MV-4-11 (cell line): Measurements from ENCODE around the gene TM4SF20.
"Not testable (repeated sequence)": the region's sequence is repeated elsewhere in the genome, so short reads cannot be mapped to it uniquely, and the experiment has no call there.

ENCODE experiments used
- DNase-seq: peaks from one replicate; lab custom pipeline; 2025; lab: John Stamatoyannopoulos, UW

Gene TM4SF20

DNA sequence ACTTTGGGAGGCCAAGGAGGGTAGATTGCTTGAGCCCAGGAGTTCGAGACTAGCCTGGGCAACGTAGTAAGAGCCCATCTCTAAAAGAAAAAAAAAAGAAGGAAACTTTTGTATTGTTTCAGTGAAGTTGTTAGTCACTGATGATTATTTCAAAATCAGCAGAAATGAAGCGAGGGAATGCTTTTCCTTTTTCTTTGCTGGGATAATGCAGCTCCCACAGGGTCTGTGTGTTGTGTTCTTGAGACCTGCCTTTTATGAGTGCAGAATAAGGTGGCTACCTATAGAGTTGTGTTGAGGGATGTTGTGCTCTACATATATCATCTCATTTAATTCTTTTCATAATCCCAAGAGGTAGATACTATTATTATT, 11.7 kb downstream of the TM4SF20 start:
- DNase-seq, result no peak

DNA sequence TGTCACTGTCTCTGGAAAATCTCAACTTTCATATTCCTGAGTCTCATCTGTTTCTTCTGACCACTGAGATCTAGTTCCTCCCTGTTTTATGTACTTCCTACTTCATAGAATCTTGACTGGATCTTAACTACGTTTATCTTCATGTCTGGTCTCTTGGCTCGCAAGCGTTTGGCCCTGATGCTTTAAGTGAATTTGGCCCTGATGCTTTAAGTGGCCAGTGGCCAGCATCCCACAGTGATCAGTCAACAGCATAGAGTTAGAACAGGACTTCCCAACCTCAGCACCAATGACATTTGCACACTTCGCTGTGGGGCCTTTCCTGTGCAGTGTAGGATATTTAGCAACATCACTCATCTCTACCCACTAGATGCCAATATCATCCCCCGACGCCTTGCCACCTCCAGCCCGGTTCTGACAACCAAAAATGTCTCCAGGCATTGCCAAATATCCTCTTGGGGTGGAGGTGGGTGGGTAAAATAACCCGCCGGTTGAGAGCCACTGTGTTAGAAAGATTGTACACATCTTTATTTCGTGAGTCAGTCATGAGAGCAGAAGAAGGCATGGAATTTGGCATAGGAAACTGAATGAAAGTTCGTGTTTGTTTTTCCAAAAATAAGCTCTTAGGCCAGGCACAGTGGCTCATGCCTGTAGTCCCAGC, 12.2 kb downstream of the TM4SF20 start:
- DNase-seq, result peak; percentile 14

DNA sequence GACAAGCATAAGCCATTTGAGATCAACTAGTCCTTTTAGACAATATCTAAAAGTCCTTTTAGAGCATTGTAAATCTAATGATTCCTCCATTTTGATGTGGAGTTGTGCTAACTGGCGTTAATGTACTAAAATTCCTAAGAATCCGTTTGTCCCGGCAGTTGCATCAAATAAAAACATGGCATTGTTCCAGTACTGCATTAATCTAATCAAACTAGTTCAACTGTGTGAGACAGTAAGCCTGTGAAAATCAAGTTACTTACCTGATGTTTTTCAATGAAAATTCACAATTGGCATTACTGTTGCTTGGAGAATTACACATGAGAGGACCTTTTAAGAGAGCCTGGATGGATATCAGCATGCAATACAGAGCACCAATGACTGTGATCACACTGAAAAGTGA, 13.3 kb downstream of the TM4SF20 start:
- DNase-seq, result no peak

DNA sequence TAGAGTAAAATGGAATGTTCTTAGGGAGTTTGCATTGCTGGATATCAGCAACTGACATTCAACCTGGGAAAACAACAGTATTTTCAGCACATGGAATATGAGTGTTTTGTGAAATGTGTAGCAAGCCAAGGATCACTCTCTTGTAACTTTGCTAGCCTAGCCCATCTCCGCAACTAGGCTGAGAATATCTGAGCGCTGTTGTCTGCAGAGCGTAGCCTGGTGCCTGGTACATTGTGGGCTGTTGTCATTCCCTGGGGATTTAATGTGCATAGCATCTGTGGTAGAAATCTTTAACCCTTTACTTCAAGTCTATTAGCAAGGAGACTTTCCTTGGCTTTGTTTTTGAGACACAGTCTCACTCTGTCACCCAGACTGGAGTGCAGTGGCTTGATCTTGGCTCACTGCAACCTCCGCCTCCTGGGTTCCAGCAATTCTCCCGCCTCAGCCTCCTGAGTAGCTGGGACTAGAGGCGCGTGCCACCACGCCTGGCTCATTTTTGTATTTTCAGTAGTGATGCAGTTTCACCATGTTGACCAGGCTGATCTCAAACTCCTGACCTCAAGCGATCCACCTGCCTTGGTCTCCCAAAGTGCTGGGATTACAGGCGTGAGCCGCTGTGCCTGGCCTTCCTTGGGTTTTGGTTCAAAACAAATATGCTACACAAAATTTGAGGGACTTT, 14.4 kb downstream of the TM4SF20 start:
- DNase-seq, result not testable (repeated sequence)

DNA sequence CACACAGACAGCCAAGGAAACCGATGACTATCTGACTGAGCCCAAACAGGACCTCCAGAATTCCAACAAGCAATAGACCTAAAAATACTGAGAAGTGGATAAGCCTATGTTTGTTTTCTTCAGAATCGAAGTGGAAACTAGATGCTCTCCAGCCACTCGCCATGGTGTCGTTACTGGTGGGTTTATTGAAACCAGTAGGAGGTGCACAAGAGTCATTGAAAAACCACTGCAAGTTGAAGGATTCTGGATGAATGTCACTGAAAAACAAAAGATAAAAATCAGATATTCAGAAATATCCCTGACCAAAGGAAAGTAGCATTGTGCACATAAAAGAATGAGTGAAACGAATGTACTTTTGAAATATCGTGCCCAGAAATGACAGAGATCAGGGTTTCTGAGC, 15.3 kb downstream of the TM4SF20 start:
- peak; percentile 12 for DNase-seq

DNA sequence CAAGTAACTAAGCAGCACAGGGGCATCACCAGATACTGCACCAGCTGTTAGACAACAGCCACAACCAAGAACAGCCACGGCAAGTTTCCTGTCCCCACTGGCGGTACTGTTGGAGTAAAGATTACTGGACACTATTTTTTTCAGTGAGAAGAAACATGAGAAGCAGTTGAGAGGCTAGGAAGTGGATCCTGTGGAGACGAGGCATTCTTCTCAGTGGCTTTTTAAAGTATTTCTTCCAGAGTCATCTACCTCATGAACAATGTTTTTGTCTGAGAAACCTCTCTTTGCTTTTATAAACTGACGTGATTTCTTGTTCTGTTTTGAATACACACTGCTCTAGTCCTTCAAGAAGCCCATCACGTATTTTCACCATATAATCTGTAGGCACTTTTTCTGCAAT, 18.8 kb downstream of the TM4SF20 start:
- no peak for DNase-seq

DNA sequence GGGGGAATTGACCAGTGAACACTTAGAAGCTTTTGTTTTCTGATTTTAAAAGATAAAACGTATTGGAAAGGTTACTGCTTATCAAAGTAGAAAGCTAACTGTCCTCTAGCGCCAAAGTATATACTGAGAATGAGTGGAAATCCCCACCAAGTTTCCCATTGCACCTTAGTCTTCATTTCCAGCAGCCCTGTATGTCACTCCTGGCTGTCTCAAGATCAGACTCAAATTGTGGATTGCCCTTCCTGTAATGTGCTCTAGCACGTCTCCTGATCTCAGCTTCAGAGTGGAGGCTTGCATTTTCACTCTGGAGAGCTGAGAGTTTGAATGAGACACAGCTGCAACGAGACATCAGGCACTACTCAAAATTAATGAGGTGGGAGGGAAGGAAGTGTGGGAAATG, 27.5 kb downstream of the TM4SF20 start:
- no peak for DNase-seq

DNA sequence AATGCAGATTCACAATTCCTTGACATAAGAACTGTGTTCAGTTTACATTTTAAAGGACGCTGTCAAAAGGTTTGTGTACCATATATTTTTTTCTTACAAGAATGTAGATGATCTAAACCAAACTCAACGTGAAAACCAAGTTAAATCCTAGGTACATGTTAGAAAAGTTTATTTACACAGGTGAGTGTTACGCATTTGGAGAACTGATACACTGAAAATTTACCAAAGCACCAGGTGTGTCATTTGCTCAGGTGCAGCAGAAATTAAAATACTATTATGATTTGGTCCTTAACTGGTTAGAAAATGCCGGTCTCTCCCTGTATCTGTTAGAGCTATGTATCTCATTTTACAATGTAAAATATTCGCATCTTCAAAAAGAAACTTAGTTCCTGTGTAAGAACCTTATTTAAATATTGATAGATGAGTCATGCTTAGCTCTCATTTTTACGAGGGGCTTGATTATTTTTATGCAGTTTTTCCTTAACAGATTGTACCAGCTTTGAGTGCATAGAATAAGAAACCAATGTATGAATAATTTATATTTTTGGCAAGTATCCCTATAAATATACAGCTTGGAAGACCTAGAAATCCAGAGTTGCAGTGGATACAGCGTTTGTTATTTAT, 29.0 kb downstream of the TM4SF20 start:
- DNase-seq, result no peak

DNA sequence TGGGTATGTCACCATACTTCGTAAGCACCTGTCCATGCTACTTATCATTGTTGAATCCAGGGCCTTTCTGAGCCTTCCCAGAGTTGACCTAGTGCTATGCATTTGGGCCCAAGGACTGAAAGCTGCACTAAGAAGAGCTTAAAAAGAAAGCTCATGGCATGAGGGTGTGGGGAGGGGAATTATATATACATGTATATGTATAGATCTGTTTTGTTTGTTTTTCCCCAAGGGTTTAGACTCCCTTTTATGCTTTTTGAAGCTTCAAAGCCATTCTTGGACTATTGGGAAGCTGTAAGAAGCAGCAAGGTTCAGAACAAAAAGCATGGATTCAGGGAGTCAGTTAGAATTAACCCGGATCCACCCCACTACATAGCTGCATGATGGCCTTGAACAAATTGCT, 30.8 kb downstream of the TM4SF20 start:
- DNase-seq, result no peak

DNA sequence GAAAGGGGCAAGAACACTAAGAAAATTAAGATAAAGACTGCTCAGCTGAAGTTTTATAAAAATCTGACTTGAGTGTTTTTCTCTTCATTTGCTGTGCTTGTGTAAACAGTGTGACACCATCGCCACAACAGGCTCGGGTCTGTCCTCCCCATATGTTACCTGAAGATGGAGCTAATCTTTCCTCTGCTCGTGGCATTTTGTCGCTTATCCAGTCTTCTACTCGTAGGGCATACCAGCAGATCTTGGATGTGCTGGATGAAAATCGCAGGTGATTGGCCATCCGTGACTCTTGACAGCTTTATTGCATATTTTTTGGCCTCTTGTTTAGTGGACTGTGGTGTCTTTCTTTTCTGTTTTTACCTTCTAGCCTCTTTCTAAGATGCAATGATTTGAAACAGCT, 32.0 kb downstream of the TM4SF20 start:
- DNase-seq, result no peak

DNA sequence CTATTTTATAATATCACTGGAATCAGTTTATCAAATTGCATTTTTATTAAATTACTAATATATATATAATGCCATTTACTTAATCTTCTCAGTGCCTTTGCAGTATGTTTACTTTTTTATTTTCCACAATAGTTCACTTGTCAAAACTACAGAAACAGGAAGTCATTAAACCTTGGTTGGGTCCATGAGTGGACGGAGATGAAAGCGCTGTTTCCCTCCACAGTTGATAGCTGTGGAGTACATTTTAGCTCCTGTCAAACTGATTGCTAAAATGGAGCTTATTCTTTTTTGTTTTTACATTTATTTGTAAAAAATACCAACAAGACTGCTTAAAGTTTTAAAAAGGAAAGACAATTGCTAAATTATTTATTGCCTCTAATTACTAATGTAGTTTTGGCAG, 34.9 kb downstream of the TM4SF20 start:
- peak; percentile 46 for DNase-seq

DNA sequence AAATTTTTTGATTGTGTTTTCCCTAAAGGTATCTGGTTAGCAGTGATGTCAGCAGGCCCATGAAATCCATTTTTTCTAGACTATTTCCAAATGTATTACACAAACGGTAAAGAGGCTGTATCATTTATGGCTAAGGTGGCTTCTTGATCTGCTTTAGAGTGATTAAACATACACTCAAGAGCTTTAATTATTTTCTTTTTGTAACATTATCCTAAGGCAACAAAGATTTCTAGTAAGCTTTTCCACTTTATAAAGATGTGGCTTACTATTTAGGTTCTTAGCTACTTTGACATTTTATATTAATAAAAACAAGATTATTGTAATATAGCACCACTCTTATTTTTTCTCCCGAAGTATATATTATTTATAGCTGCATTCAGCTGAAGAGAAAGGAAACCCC, 37.6 kb downstream of the TM4SF20 start:
- no peak for DNase-seq

DNA sequence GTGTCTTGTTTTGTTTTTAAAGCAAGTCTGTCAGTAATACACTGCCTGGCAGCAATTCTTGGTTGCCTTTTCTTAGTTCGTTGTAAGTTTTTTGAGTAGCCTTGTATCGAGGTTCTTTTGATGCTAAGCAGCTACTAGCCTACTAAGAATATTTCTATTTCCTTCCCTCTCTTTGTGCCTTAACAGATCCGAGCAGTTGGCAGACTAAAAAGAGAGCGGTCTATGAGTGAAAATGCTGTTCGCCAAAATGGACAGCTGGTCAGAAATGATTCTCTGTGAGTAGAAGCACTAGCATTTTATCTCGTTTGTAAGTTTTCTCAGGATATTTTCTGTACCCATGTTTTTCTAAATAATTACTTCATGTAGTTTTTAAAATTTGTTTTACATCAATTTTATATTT, 39.0 kb downstream of the TM4SF20 start:
- DNase-seq, result no peak

DNA sequence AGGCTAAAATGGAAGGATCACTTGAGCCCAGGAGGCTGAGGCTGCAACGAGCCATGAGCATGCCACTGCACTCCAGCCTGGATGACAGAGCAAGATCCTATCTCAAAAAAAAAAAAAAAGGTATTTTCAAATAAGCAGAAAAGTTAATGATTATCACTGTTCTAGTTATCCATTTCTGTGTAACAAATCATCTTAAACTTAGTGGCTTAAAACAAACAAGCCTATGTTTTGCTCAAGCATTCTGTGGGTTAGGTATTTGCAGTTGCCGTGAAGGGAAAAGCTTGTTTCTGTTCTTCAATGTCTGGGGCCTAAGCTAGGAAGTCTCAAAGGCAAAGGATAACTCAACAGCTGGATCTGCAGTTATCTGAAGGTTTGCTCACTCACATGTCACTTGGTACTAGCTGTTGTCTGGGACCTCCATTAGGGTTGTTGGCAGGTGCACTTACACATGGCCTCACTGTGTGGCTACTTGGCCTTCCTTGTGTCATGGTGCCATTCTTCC, 40.0 kb downstream of the TM4SF20 start:
- DNase-seq, result no peak

DNA sequence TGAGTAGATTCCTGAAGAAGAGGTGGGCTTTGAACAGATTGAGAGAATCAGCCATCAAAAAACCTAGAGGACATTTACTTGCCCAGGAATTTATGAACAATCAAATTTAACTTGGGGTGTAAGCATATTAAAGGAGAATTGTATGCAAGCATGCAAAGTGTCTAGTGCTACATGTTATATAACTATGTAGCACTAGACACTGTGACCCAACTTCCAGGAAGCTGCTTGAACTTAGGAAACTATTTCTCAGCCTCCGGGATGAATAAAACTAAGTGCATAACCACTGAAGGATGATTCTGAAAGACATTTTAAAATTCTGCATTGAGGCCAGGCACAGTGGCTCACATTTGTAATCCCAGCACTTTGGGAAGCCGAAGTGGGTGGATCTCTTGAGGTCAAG, 41.7 kb downstream of the TM4SF20 start:
- DNase-seq, result no peak

DNA sequence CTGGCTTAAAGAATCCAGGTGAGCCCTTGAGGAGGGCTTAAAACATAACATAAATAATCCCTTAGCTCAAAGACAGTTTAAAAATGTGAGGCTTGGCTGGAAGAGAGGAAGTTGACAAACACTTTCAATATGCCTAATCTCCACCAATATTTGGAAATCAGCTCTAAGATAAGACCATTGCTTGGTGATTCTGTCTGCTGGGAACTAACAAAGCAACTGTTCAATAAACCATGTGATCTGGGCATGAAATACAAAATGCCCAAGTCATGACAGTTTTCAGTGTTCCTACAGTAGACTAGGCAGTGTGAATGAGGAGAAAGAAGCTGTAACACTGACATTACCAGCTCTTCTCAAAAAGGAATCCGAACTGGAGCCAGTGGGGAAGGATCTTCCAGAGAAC, 43.4 kb downstream of the TM4SF20 start:
- peak; percentile 88 for DNase-seq

DNA sequence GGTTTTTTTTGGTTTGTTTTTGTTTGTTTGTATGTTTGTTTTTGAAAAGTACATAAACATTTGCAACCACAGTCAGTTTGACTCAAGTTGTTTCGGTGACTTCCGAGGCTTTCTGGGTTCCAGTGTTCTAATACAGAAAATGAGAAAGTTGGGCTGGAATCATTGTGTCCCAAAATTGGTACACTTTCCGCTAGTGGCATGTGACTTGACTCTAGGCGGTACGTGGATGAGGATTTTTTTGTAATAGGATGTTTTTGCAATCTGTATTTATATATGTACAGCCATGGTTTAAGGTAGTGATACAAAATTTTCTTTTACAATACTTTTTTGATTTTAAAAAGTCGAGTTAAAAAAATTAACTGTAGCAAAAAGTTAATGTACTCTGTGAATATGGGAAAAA, 52.3 kb downstream of the TM4SF20 start:
- no peak for DNase-seq

DNA sequence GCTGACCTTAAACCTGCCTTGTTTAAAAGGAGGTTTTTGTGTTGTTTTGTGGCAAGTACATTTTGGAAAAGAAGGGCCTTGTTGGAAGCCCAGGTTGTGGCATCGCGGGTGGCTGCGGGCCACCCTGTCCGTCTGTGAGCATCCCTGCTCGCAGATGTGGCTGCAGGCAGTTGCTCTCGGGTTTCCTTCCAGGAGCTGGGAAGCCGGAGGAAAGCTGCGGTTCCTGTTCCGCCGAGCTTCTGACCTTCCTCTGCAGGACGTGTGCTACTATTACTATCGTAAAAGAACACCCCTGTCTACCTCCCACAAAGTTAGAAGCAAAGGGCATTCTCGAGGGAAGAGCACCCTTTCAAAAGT, 53.3 kb downstream of the TM4SF20 start:
- no peak for DNase-seq

DNA sequence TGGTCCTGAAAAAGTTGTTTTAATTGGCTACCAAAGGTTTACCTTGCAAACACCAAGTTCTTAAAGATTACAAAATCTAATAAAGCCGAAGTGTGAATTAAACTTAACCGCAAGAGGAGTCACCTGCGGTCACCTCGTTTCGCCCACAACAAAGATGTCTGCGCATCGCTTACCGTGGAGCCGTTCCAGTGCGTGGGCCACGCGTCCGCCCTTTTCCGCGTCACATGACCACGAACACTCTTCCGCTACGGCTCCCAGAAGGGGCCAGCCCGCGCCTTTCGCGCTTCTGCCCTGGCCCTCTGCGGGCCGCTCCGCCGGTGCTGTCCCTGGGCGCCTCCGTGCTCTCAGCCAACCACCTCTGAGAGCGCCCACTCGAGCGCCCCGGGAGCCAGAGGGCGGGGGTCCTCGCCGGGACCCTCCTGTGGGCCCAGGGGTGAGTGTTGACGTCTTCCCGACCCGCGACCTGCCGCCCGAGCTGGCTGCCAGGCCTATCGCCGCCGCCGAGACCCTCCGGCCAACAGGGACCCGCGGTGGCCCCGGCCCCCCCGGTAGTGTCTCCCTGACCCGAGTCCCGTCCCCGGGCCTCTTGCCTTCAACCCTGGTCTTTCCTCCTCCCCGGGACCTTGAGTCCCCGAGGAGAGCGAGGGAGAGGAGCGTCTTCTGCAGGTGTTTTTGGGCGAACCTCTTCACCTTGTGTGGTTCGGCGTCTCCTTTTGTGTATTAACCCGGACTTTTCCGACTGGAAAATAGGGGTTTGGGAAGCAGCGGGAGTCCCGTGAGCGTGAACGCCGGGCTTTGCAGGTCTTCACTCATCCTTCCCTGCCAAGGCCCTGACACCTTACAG, 53.9 kb downstream of the TM4SF20 start, which contains the start of gene MFF:
TSS of gene MFF (plus strand) at position 257 of the 844 bp plus-strand sequence. CDS start 5,415 bp downstream, outside the sequence.
- peak; percentile 90 for DNase-seq

DNA sequence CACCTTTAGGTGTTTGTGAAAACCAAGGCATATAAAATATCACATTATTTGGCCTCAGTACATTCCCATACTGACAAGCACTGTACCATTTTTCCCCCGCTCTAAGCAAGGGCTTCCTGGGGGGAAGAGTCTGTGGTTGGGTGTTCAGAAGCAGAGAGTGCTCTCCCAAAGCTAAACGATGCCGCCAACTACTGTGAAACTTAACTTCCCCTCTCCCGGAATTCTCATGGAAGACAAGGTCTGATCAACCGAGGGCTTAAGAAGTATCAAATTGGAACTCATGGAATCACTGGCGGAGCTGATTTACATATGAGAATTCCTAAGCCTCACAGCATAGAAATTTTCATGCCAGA, 54.5 kb downstream of the TM4SF20 start:
- DNase-seq, result no peak

DNA sequence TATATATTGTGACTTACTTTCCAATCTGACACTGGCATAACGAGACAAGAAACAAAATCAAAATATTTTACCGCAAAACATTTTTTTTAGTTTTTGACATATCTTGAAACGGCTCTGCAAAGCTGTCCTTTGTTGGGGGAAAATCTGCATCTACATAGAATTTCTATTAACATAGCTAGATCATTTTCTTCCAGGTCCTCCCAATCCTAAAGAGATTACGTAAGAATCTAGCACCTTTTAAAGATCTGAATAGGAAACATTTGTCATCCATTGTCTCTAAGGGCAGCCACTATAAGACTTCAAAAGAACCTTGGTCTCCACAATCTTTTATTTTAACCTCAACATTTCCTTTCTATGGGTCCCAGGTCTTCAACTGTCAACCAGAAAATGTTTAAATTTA, 55.3 kb downstream of the TM4SF20 start:
- DNase-seq, result no peak

DNA sequence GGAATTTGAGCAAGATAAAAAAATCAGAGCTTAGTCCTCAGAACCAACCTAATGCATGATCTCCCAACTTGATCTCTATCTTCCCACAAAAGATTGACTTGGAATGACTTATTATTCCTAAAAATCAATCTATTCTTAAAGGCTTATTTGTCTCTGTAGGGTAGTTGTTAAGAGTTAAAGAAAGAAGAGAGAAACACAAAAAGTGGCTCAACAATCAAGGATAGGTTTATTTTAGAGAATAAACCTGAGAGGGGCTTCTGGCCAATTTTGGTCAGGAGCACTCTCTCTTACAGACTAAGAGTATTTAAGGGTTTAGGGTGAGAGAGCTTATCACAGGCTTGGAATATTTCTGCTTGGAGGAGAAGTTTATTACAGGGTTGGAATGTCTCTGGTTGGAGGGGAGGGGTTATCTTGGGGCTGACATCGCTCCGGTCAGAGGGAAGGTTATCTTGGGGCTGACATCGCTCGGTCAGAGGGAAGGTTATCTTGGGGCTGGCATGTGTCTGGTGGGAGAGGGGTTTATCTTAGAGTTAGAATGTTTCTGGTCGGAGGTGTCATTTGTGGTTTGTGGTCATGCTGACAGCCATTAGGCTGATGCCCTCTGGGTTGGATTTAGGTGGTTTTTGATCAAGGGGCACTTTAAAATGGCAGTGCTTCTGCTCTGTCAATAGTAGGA, 56.4 kb downstream of the TM4SF20 start:
- no peak for DNase-seq
